Posterior vena cava (tissue), 2 donors: ENCODE data around the gene QPCTL. TPM values are rescaled to one million over a fixed set of nuclear protein-coding genes. Genes with fewer than 3 reads are reported as not detected.
"Not testable (repeated sequence)": the region's sequence is repeated elsewhere in the genome, so short reads cannot be mapped to it uniquely, and the experiment has no call there.

Experiments used
- DNase-seq: peaks from one replicate; pipeline ENCODE4 v3.0.0-alpha.2; 2020; ENCODE audit warnings: low spot score
- intact Hi-C, 2 donors: fragments of 100-400 bp; cut with DNase I; formaldehyde crosslinking; loops; one replicate each; pipeline versions ENCODE4 v1.14.1 to v1.14.2; 2022 to 2023
- total RNA-seq, 2 donors: library from RNA; stranded (reverse); fragmentation: NEBNext Ultra II Directional; extraction: Animal tissue kit (Norgen Biotek cat#: 25700); gene quantifications; one replicate each; pipeline ENCODE4 v1.2.1, GENCODE V29; 2021
- donor health status: DM: yes; HTN: yes; CAD: no.
- donor health status: DM: yes; HTN: yes; CAD: no.

QPCTL gene
- total RNA-seq, 2 donors from 2014 or later, result 3.1 to 4.5 TPM

GRCh38 chr19:45668342-45668871 lies 24.1 kb upstream of the QPCTL start:
- no peak for DNase-seq
- intact Hi-C loops, result no loop called here

- peak; percentile 87 for DNase-seq
- intact Hi-C loops, result no loop called here
These were observed 21.6 kb upstream of the QPCTL start for GRCh38 chr19:45670670-45671453.

GRCh38 chr19:45674946-45675345 lies 17.5 kb upstream of the QPCTL start:
- intact Hi-C loops, result no loop called here
- no peak for DNase-seq

- intact Hi-C loops, result no loop called here
These were observed 15.6 kb upstream of the QPCTL start for GRCh38 chr19:45676851-45677263.

GRCh38 chr19:45677351-45678230 lies 14.9 kb upstream of the QPCTL start:
- intact Hi-C loops, result no loop called here
- DNase-seq, result peak; percentile 82

More at GRCh38 chr19:45676851-45677263, 15.6 kb upstream of the QPCTL start:
- no peak for DNase-seq

- DNase-seq, result peak; percentile 93
- intact Hi-C loops, result no loop called here
These were observed 11.0 kb upstream of the QPCTL start for GRCh38 chr19:45681391-45682015.

GRCh38 chr19:45682117-45682516 lies 10.3 kb upstream of the QPCTL start:
- intact Hi-C loops, result no loop called here

GRCh38 chr19:45682908-45683307 lies 9.6 kb upstream of the QPCTL start:
- intact Hi-C loops, result no loop called here
- no peak for DNase-seq

More at GRCh38 chr19:45682117-45682516, 10.3 kb upstream of the QPCTL start:
- no peak for DNase-seq

- intact Hi-C loops, DNase-seq: not testable (repeated sequence)
These were observed 7.4 kb upstream of the QPCTL start for GRCh38 chr19:45685045-45685444.

GRCh38 chr19:45687599-45687998 lies 4.9 kb upstream of the QPCTL start:
- no peak for DNase-seq
- intact Hi-C loops, result no loop called here

- peak; percentile 98 for DNase-seq
- intact Hi-C loops, result no loop called here
These were observed 815 bp upstream of the QPCTL start, which contains the start of gene SNRPD2 for GRCh38 chr19:45691516-45692186. Gene SNRPD2 (minus strand): TSS chr19:45691953. CDS start chr19:45691888, 65 bp downstream.

- intact Hi-C loops, result no loop called here
- DNase-seq, result peak; percentile 95
These were observed 781 bp downstream of the QPCTL start for GRCh38 chr19:45693106-45693788.

- no peak for DNase-seq
- intact Hi-C loops, result no loop called here
These were observed 9.2 kb downstream of the QPCTL start for GRCh38 chr19:45701676-45702075.

GRCh38 chr19:45705115-45705514 lies 12.6 kb downstream of the QPCTL start:
- intact Hi-C loops, result no loop called here
- no peak for DNase-seq

- intact Hi-C loops, result no loop called here
These were observed 13.4 kb downstream of the QPCTL start for GRCh38 chr19:45705710-45706415.

GRCh38 chr19:45710356-45711130 lies 18.1 kb downstream of the QPCTL start:
- intact Hi-C loops, result loop anchor here in 1 of 2 donors (10.0 kb wide), 1 partner anchor 84 kb away; the partner anchor contains the start of gene DMWD
- no peak for DNase-seq

More at GRCh38 chr19:45705710-45706415, 13.4 kb downstream of the QPCTL start:
- no peak for DNase-seq
